ENCODE results near the gene ATN1.

DNA sequence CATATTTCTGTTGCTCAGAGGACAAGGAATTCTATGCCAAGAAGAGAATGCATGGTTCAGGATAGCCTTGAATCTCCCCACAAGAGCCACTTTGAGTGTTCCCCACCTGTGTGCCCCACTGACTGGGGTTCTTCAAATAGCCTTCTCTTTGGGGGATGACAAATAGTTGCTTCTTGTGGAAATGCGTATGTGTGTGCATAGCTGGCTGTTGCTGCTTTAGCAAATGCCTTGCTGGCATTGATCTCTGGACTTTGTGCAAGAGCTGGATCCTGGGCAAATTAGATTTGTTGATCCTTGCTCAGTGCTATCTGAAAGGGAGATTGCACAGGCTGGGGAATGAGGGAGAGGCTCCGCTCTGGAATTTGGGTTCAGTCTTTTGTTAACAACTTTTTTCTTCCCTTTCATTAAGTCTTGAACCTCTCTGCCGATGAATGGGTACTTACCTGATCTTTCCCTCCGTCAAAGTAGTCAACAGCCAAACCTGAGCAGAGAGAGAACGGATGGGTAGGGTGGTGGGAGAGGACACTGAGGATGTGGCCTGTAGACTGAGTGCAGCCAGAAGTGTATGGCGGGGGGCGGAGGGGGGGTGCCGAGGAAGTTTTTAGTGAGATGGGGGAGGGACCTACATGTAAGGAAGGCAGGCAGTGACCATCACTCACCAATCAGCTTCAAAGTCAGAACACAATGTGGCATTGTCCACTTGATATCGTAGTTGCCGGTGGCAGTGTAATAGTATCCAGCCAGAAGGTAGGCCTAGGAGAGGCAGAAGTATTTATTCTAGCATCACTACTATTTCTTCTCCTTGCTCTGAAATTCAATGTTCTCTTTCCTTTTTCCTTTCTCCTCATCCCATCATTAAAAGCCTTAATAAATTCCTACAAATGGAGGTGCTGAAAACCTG, 53.6 kb downstream of the ATN1 start:
- TF ChIP-seq SUZ12 (IDR thresholded peaks at IDR 0.05) (no peak), FOXK2 (IDR thresholded peaks at IDR 0.05) (no peak), FOXM1 (IDR thresholded peaks at IDR 0.05; ENCODE audit: borderline replicate concordance) (no peak), SP1 (IDR thresholded peaks at IDR 0.05) (no peak), NFRKB (IDR thresholded peaks at IDR 0.05) (no peak)
